GM23338 (cell line): ENCODE results near the gene DHFR. TPM values are rescaled to one million over a fixed set of nuclear protein-coding genes. Genes with fewer than 3 reads are reported as not detected.

Source experiments
- ATAC-seq: fragments of 200-7000 bp; cut with Tn5 transposase; 3 replicates; pipeline ENCODE4 v1.9.1; 2020
- DNase-seq: peaks from one replicate; pipeline ENCODE4 v3.0.0-alpha.2; 2015; ENCODE audit warnings: low spot score
- H2AFZ ChIP-seq: fragments of 200-600 bp; sonication (generic); 2 replicates; pipeline ENCODE4 v1.8.0; 2016; ENCODE audit warnings: antibody characterized with exemption, mild to moderate bottlenecking, moderate library complexity
- H3F3A ChIP-seq: fragments of 200-600 bp; sonication (generic); replicated peaks from 2 replicates; pipeline ENCODE4 v1.8.0; 2017; ENCODE audit warnings: antibody characterized with exemption, mixed run types, low read depth
- H3K27ac ChIP-seq: fragments of 200-600 bp; sonication (generic); 2 replicates; pipeline ENCODE4 v1.6.1; 2016; ENCODE audit warnings: low read depth
- H3K27me3 ChIP-seq: fragments of 200-600 bp; sonication (generic); 2 replicates; pipeline ENCODE4 v1.8.0; 2016; ENCODE audit warnings: mild to moderate bottlenecking, mixed run types, moderate library complexity; ENCODE audit not compliant: insufficient read depth
- H3K36me3 ChIP-seq: fragments of 200-600 bp; sonication (generic); 2 replicates; pipeline ENCODE4 v1.8.0; 2016; ENCODE audit warnings: mild to moderate bottlenecking; ENCODE audit not compliant: insufficient read depth
- H3K4me1 ChIP-seq: fragments of 200-600 bp; sonication (generic); 2 replicates; pipeline ENCODE4 v1.8.0; 2016; ENCODE audit warnings: mild to moderate bottlenecking, moderate library complexity; ENCODE audit not compliant: insufficient read depth
- H3K4me2 ChIP-seq: fragments of 200-600 bp; sonication (generic); 2 replicates; pipeline ENCODE4 v1.7.1; 2017; ENCODE audit warnings: mixed run types
- H3K4me3 ChIP-seq: fragments of 200-600 bp; sonication (generic); 2 replicates; pipeline ENCODE4 v1.6.1; 2016; ENCODE audit warnings: mixed run types
- H3K79me2 ChIP-seq: fragments of 200-600 bp; sonication (generic); replicated peaks from 2 replicates; pipeline ENCODE4 v1.8.0; 2017; ENCODE audit warnings: mild to moderate bottlenecking; ENCODE audit not compliant: insufficient read depth
- H3K9me2 ChIP-seq: fragments of 200-600 bp; sonication (generic); 2 replicates; pipeline ENCODE4 v1.8.0; 2017; ENCODE audit not compliant: insufficient read depth
- H4K20me1 ChIP-seq: fragments of 200-600 bp; sonication (generic); replicated peaks from 2 replicates; pipeline ENCODE4 v1.8.0; 2017; ENCODE audit warnings: mild to moderate bottlenecking; ENCODE audit not compliant: insufficient read depth
- H3K27ac Mint-ChIP-seq: 2 replicates; pipeline ENCODE4 v1.8.0; 2020; ENCODE audit warnings: inconsistent platforms, mild to moderate bottlenecking, moderate library complexity, mixed read lengths
- H3K27me3 Mint-ChIP-seq: 3 replicates; pipeline ENCODE4 v1.8.0; 2022; ENCODE audit warnings: low read depth, mild to moderate bottlenecking, moderate library complexity, mixed read lengths, inconsistent platforms; ENCODE audit not compliant: insufficient read depth, poor library complexity
- H3K36me3 Mint-ChIP-seq: 3 replicates; pipeline ENCODE4 v1.8.0; 2021; ENCODE audit warnings: low read depth, mild to moderate bottlenecking, inconsistent platforms, moderate library complexity, mixed read lengths
- H3K4me1 Mint-ChIP-seq: 3 replicates; pipeline ENCODE4 v1.8.0; 2020; ENCODE audit warnings: mild to moderate bottlenecking, inconsistent platforms, mixed read lengths
- H3K4me3 Mint-ChIP-seq: 3 replicates; pipeline ENCODE4 v1.8.0; 2021; ENCODE audit warnings: moderate library complexity, mild to moderate bottlenecking, inconsistent platforms, mixed read lengths
- H3K9me3 Mint-ChIP-seq: 3 replicates; pipeline ENCODE4 v1.8.0; 2020; ENCODE audit warnings: moderate library complexity, mild to moderate bottlenecking, inconsistent platforms, mixed read lengths
- CREB1 ChIP-seq: fragments of 250-450 bp; sonication (Bioruptor Pico); IDR thresholded peaks from 2 replicates; pipeline ENCODE4 v1.5.0; 2020; ENCODE audit warnings: low read depth, mild to moderate bottlenecking, moderate library complexity
- EZH2 ChIP-seq: fragments of 200-600 bp; sonication (generic); IDR thresholded peaks from one replicate; pipeline ENCODE4 v1.8.0; 2017; ENCODE audit warnings: antibody characterized with exemption, mild to moderate bottlenecking, low read depth; ENCODE audit not compliant: unreplicated experiment
- EZH2phosphoT487 ChIP-seq: fragments of 200-600 bp; sonication (generic); IDR thresholded peaks from one replicate; pipeline ENCODE4 v1.8.1; 2018; ENCODE audit warnings: antibody characterized with exemption; ENCODE audit not compliant: unreplicated experiment
- JUNB ChIP-seq: IDR thresholded peaks from one replicate; pipeline ENCODE4 v1.6.1; 2016; ENCODE audit warnings: antibody characterized with exemption; ENCODE audit not compliant: unreplicated experiment
- NANOG ChIP-seq: IDR thresholded peaks from 2 replicates; pipeline ENCODE4 v1.6.1; 2016; ENCODE audit warnings: antibody characterized with exemption, borderline replicate concordance
- ZNF114 ChIP-seq: fragments of 250-450 bp; sonication (Bioruptor Pico); IDR thresholded peaks from 2 replicates; pipeline ENCODE4 v1.5.0; 2020; ENCODE audit warnings: mild to moderate bottlenecking, moderate library complexity
- ZNF331 ChIP-seq: fragments of 250-450 bp; sonication (Bioruptor Pico); IDR thresholded peaks from 2 replicates; pipeline ENCODE4 v1.5.0; 2020; ENCODE audit warnings: low read depth, mild to moderate bottlenecking, moderate library complexity
- polyA plus RNA-seq: library from polyadenylated mRNA; unstranded; fragments of >200 nt; fragmentation: Nextera tagmentation; extraction: Ambion mirVana; gene quantifications from 2 replicates; pipeline ENCODE4 v1.2.1, GENCODE V29; 2016
- total RNA-seq: library from RNA; depleted of rRNA; stranded (reverse); fragments of >200 nt; shearing (Covaris generic); gene quantifications from 2 replicates; pipeline ENCODE4 v1.2.3, GENCODE V29; 2014
- TF ChIP-seq, protein P1 (sequence below): IDR thresholded peaks from one replicate; pipeline ENCODE4 v1.6.1; 2018; ENCODE audit warnings: antibody characterized with exemption; ENCODE audit not compliant: unreplicated experiment
- TF ChIP-seq, protein P2 (sequence below): fragments of 250-450 bp; sonication (Bioruptor Pico); IDR thresholded peaks from 2 replicates; pipeline ENCODE4 v1.5.0; 2020; ENCODE audit warnings: mild to moderate bottlenecking, moderate library complexity
- TF ChIP-seq, protein P3 (sequence below): IDR thresholded peaks from 2 replicates; pipeline ENCODE4 v1.6.1; 2016; ENCODE audit warnings: antibody characterized with exemption

Gene DHFR
- total and polyA plus RNA-seq, 2 experiments from 2014 or later = 56.2 to 95.6 TPM

DNA sequence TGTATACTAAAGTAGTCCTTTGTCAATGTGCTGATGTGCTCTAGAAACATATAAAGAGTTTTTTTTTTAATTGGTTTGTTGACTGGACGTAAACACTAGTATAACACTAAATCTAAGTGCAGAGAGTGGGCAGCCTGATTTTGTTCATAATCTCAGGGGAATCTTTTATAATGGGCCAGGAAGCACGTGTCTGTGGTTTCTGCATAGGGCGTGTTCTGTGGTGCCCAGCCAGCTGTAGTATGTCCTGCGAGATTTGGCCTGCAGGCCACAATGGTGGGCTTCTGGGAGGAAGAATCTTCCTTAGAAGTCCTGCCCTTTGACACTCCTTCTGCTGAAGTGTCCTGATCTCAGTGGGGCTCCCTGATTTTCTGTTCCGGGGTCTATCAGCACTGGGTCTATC, 49.0 kb upstream of the DHFR start (continued):
- TF ChIP-seq CREB1 = no peak
- TF ChIP-seq, protein P1, sequence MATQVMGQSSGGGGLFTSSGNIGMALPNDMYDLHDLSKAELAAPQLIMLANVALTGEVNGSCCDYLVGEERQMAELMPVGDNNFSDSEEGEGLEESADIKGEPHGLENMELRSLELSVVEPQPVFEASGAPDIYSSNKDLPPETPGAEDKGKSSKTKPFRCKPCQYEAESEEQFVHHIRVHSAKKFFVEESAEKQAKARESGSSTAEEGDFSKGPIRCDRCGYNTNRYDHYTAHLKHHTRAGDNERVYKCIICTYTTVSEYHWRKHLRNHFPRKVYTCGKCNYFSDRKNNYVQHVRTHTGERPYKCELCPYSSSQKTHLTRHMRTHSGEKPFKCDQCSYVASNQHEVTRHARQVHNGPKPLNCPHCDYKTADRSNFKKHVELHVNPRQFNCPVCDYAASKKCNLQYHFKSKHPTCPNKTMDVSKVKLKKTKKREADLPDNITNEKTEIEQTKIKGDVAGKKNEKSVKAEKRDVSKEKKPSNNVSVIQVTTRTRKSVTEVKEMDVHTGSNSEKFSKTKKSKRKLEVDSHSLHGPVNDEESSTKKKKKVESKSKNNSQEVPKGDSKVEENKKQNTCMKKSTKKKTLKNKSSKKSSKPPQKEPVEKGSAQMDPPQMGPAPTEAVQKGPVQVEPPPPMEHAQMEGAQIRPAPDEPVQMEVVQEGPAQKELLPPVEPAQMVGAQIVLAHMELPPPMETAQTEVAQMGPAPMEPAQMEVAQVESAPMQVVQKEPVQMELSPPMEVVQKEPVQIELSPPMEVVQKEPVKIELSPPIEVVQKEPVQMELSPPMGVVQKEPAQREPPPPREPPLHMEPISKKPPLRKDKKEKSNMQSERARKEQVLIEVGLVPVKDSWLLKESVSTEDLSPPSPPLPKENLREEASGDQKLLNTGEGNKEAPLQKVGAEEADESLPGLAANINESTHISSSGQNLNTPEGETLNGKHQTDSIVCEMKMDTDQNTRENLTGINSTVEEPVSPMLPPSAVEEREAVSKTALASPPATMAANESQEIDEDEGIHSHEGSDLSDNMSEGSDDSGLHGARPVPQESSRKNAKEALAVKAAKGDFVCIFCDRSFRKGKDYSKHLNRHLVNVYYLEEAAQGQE = no peak
- TF ChIP-seq JUNB = no peak
- no peak for TF ChIP-seq EZH2
- TF ChIP-seq ZNF331 (CRISPR knock-in tag) = no peak
- no peak for TF ChIP-seq NANOG
- TF ChIP-seq ZNF114 (CRISPR knock-in tag) = no peak

DNA sequence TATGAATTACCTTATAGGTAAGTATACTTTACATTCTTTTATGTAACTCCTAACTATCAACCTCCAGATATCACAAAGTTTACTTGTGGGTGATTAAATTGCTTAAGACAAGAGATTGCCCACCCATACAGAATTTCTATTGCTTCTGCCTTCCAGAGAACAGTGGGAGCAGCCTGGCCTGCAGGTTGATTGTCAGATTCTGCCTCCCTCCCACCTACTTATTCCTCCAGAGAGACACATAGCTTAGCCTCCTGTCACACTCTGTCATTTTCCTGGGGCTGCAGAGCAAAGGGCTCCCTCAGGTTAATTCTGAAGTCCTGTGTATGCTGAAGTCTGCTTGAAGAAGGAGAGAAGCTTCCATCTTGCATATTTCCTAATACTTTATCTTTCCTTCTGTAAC, 48.5 kb upstream of the DHFR start:
- H4K20me1 ChIP-seq = no peaks in the 10 kb centered on the region
- no peaks in the 10 kb centered on the region for H3K27me3 ChIP-seq
- H3K27ac ChIP-seq = 0 out of 2 replicates have a peak overlapping the region, but pooled peaks have one; percentile 20
- no peaks in the 10 kb centered on the region for H3K9me2 ChIP-seq
- no peaks in the 10 kb centered on the region for H3K27me3 Mint-ChIP-seq
- no peak overlapping the region for H3K27ac Mint-ChIP-seq
- H3F3A ChIP-seq = no peaks in the 10 kb centered on the region
- DNase-seq = no peak
- H3K36me3 ChIP-seq = no peaks in the 10 kb centered on the region
- H3K9me3 Mint-ChIP-seq = no peaks in the 10 kb centered on the region
- H3K4me1 Mint-ChIP-seq = peaks cover 21% of the 10 kb centered on the region
- H3K4me2 ChIP-seq = peak overlapping the region; percentile 54; the same call in 1 of the 2 replicates
- H3K4me3 Mint-ChIP-seq = no peak overlapping the region
- H3K4me1 ChIP-seq = peaks cover 23% of the 10 kb centered on the region
- no peak for ATAC-seq
- H3K79me2 ChIP-seq = no peaks in the 10 kb centered on the region
- peaks cover 13% of the 10 kb centered on the region for H3K36me3 Mint-ChIP-seq
- no peak overlapping the region for H3K4me3 ChIP-seq
- no peak overlapping the region for H2AFZ ChIP-seq
- TF ChIP-seq ZNF331 (CRISPR knock-in tag) (no peak), EZH2phosphoT487 (no peak), CREB1 (no peak), EZH2 (no peak), JUNB (no peak)
- TF ChIP-seq, protein P2, sequence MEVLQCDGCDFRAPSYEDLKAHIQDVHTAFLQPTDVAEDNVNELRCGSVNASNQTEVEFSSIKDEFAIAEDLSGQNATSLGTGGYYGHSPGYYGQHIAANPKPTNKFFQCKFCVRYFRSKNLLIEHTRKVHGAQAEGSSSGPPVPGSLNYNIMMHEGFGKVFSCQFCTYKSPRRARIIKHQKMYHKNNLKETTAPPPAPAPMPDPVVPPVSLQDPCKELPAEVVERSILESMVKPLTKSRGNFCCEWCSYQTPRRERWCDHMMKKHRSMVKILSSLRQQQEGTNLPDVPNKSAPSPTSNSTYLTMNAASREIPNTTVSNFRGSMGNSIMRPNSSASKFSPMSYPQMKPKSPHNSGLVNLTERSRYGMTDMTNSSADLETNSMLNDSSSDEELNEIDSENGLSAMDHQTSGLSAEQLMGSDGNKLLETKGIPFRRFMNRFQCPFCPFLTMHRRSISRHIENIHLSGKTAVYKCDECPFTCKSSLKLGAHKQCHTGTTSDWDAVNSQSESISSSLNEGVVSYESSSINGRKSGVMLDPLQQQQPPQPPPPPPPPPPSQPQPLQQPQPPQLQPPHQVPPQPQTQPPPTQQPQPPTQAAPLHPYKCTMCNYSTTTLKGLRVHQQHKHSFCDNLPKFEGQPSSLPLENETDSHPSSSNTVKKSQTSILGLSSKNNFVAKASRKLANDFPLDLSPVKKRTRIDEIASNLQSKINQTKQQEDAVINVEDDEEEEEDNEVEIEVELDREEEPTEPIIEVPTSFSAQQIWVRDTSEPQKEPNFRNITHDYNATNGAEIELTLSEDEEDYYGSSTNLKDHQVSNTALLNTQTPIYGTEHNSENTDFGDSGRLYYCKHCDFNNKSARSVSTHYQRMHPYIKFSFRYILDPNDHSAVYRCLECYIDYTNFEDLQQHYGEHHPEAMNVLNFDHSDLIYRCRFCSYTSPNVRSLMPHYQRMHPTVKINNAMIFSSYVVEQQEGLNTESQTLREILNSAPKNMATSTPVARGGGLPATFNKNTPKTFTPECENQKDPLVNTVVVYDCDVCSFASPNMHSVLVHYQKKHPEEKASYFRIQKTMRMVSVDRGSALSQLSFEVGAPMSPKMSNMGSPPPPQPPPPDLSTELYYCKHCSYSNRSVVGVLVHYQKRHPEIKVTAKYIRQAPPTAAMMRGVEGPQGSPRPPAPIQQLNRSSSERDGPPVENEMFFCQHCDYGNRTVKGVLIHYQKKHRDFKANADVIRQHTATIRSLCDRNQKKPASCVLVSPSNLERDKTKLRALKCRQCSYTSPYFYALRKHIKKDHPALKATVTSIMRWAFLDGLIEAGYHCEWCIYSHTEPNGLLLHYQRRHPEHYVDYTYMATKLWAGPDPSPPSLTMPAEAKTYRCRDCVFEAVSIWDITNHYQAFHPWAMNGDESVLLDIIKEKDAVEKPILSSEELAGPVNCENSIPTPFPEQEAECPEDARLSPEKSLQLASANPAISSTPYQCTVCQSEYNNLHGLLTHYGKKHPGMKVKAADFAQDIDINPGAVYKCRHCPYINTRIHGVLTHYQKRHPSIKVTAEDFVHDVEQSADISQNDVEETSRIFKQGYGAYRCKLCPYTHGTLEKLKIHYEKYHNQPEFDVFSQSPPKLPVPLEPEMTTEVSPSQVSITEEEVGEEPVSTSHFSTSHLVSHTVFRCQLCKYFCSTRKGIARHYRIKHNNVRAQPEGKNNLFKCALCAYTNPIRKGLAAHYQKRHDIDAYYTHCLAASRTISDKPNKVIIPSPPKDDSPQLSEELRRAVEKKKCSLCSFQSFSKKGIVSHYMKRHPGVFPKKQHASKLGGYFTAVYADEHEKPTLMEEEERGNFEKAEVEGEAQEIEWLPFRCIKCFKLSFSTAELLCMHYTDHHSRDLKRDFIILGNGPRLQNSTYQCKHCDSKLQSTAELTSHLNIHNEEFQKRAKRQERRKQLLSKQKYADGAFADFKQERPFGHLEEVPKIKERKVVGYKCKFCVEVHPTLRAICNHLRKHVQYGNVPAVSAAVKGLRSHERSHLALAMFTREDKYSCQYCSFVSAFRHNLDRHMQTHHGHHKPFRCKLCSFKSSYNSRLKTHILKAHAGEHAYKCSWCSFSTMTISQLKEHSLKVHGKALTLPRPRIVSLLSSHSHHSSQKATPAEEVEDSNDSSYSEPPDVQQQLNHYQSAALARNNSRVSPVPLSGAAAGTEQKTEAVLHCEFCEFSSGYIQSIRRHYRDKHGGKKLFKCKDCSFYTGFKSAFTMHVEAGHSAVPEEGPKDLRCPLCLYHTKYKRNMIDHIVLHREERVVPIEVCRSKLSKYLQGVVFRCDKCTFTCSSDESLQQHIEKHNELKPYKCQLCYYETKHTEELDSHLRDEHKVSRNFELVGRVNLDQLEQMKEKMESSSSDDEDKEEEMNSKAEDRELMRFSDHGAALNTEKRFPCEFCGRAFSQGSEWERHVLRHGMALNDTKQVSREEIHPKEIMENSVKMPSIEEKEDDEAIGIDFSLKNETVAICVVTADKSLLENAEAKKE (CRISPR knock-in tag) = no peak
- TF ChIP-seq, protein P3, sequence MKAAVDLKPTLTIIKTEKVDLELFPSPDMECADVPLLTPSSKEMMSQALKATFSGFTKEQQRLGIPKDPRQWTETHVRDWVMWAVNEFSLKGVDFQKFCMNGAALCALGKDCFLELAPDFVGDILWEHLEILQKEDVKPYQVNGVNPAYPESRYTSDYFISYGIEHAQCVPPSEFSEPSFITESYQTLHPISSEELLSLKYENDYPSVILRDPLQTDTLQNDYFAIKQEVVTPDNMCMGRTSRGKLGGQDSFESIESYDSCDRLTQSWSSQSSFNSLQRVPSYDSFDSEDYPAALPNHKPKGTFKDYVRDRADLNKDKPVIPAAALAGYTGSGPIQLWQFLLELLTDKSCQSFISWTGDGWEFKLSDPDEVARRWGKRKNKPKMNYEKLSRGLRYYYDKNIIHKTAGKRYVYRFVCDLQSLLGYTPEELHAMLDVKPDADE = no peak
- TF ChIP-seq, protein P1 = no peak
